Measurements from ENCODE around the gene NES.
A peak's percentile ranks its signal among the peaks of the same experiment; 100 is the strongest.

NES gene

GRCh38 chr1:156676820-156677615, at the start of gene NES (continued):
- TF ChIP-seq ZNF280C (tag by site-specific recombination; IDR thresholded peaks at IDR 0.05) = no peak
- TF ChIP-seq OSR2 (tag by site-specific recombination; IDR thresholded peaks at IDR 0.05) = no peak
- no peak for TF ChIP-seq ZBTB48 (tag by site-specific recombination; IDR thresholded peaks at IDR 0.05)
- TF ChIP-seq AEBP2 (tag by site-specific recombination; IDR thresholded peaks at IDR 0.05; ENCODE audit: borderline replicate concordance) = no peak
- no peak for TF ChIP-seq ZNF37A (tag by site-specific recombination; IDR thresholded peaks at IDR 0.05)
- peak; percentile 71 for TF ChIP-seq KLF7 (tag by site-specific recombination; IDR thresholded peaks at IDR 0.05; ENCODE audit: borderline replicate concordance)
- 0 out of 2 replicates have a peak, but pooled peaks have one; percentile 56 for TF ChIP-seq KLF16 (tag by site-specific recombination; IDR thresholded peaks at IDR 0.05)
- peak; percentile 74 for TF ChIP-seq SP2 (tag by site-specific recombination; IDR thresholded peaks at IDR 0.05)

DNA sequence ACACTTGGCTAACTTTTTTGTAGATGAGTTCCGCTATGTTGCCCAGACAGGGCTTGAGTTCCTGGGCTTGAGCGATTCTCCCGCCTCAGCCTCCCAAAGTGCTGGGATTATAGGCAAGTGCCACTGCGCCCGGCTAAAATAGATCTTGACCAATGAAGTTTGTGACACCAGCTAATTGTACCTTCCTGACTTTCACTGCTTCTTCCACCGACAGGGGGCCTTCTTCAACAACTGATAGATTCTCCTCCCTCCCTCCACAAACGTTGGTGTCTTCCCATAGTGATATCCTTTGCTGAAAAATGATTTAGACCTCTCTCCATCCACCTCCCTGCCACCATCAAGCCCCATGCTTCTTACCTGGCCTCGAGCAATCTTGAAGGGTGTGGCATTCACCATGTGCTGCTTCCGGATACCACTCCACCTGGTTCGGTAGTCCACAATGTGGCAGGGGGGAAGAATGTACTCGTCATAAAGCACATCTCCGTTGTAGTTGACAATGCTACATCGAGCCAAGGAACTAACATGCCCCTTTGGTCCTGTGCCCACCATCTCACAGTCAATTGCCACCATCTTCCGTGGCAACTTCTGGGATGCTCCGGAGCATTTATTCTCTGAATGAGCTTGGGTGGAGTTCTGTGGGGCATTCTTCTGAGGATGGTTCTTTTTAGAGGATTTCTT, 49.5 kb upstream of the NES start:
- Histone ChIP-seq H3K36me3 (ENCODE audit: control insufficient read depth in 2 of 2, insufficient read depth in 1 of 2, low read length in 2 of 2) (peaks cover 4 to 55% of the 10 kb centered on the region in 2 experiments; a peak in 2 of 3 replicates), H3K9me3 (ENCODE audit: control insufficient read depth, insufficient read depth, low read depth, low read length) (no peaks in the 10 kb centered on the region), H3K4me1 (ENCODE audit: control insufficient read depth, insufficient read depth, low read length) (peaks cover 7% of the 10 kb centered on the region), H3K27ac (ENCODE audit: extremely low read depth, low read depth, low read length) (no peak overlapping the region), H3K4me3 (ENCODE audit: low read depth, low read length) (peak overlapping the region; percentile 10)
- CTCF ChIA-PET = interaction anchor here (0.6 to 10.1 kb wide), 63 partner anchors 9 to 429 kb away, joined by 3 to 526 read pairs (median 6); partner anchors contain the start of genes CRABP2, HAPLN2, HDGF and INSRR
- POLR2A ChIA-PET = interaction anchor here (1.1 to 4.8 kb wide), 10 partner anchors 15 to 168 kb away, joined by 3 to 84 read pairs (median 11); partner anchors contain the start of genes HDGF, MRPL24, NTRK1 and PRCC
- TF ChIP-seq, protein P1, sequence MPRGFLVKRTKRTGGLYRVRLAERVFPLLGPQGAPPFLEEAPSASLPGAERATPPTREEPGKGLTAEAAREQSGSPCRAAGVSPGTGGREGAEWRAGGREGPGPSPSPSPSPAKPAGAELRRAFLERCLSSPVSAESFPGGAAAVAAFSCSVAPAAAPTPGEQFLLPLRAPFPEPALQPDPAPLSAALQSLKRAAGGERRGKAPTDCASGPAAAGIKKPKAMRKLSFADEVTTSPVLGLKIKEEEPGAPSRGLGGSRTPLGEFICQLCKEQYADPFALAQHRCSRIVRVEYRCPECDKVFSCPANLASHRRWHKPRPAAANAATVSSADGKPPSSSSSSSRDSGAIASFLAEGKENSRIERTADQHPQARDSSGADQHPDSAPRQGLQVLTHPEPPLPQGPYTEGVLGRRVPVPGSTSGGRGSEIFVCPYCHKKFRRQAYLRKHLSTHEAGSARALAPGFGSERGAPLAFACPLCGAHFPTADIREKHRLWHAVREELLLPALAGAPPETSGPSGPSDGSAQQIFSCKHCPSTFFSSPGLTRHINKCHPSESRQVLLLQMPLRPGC (tag by site-specific recombination; IDR thresholded peaks at IDR 0.05) = peak; percentile 31
- TF ChIP-seq ZSCAN5A (tag by site-specific recombination; IDR thresholded peaks at IDR 0.05) = no peak
- TF ChIP-seq, protein P2, sequence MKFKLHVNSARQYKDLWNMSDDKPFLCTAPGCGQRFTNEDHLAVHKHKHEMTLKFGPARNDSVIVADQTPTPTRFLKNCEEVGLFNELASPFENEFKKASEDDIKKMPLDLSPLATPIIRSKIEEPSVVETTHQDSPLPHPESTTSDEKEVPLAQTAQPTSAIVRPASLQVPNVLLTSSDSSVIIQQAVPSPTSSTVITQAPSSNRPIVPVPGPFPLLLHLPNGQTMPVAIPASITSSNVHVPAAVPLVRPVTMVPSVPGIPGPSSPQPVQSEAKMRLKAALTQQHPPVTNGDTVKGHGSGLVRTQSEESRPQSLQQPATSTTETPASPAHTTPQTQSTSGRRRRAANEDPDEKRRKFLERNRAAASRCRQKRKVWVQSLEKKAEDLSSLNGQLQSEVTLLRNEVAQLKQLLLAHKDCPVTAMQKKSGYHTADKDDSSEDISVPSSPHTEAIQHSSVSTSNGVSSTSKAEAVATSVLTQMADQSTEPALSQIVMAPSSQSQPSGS (tag by site-specific recombination; IDR thresholded peaks at IDR 0.05; ENCODE audit: low read depth) = no peak
- no peak for TF ChIP-seq ZNF202 (tag by site-specific recombination; IDR thresholded peaks at IDR 0.05; ENCODE audit: borderline replicate concordance)
- no peak for TF ChIP-seq ZNF549 (tag by site-specific recombination; IDR thresholded peaks at IDR 0.05)
- no peak for TF ChIP-seq GLI4 (tag by site-specific recombination; IDR thresholded peaks at IDR 0.05)
- 0 out of 2 replicates have a peak, but pooled peaks have one; percentile 15 for TF ChIP-seq ZBTB8A (tag by site-specific recombination; IDR thresholded peaks at IDR 0.05)
- TF ChIP-seq EGR2 (tag by site-specific recombination; IDR thresholded peaks at IDR 0.05; ENCODE audit: low read depth) = no peak
- no peak; the same call in 1 of the 2 replicates for TF ChIP-seq ZFP69B (tag by site-specific recombination; IDR thresholded peaks at IDR 0.05)
- TF ChIP-seq ZNF571 (tag by site-specific recombination; IDR thresholded peaks at IDR 0.05) = no peak
- TF ChIP-seq ZNF580 (tag by site-specific recombination; IDR thresholded peaks at IDR 0.05) = peak; percentile 54; the same call in 1 of the 2 replicates
- TF ChIP-seq ZNF48 (tag by site-specific recombination; IDR thresholded peaks at IDR 0.05) = no peak
- no peak for TF ChIP-seq ZNF837 (tag by site-specific recombination; IDR thresholded peaks at IDR 0.05)
- TF ChIP-seq ZNF791 (tag by site-specific recombination; IDR thresholded peaks at IDR 0.05) = no peak
- no peak; the same call in 1 of the 2 replicates for TF ChIP-seq ZNF335 (tag by site-specific recombination; conservative IDR thresholded peaks at IDR 0.05)
- TF ChIP-seq ZBTB6 (tag by site-specific recombination; IDR thresholded peaks at IDR 0.05) = no peak
- no peak for TF ChIP-seq ZNF37A (tag by site-specific recombination; IDR thresholded peaks at IDR 0.05)
- TF ChIP-seq ZNF155 (tag by site-specific recombination; IDR thresholded peaks at IDR 0.05) = no peak

All from HEK293 (cell line).